ENCODE measurements around the gene BEGAIN.

- TF ChIP-seq CTCF (IDR thresholded peaks at IDR 0.05) (no peak), POLR2A (IDR thresholded peaks at IDR 0.05) (no peak)
These were observed 673 bp downstream of the BEGAIN start for GRCh38 chr14:100586403-100587085.

Measured in heart left ventricle (tissue), 13 donors.